GM18951 (cell line): ENCODE measurements around the gene TRIO.

Experiments
- POLR2A ChIP-seq: IDR thresholded peaks from 4 replicates; pipeline ENCODE4 v1.6.1; 2011; ENCODE audit warnings: mild to moderate bottlenecking; ENCODE audit not compliant: insufficient read length, insufficient read depth; ENCODE audit errors: extremely low read depth
- in situ Hi-C: fragments of 300-500 bp; cut with MboI; formaldehyde crosslinking; loops from one replicate; pipeline ENCODE4 v1.12.0; 2022; ENCODE audit warnings: low sequenced_read_pairs, mixed read lengths, inconsistent platforms; ENCODE audit not compliant: unreplicated experiment

TRIO gene

GRCh38 chr5:14453481-14453880 is 310.3 kb downstream of the TRIO start:
- in situ Hi-C loops: no loop called here
- no peak for TF ChIP-seq POLR2A

- no peak for TF ChIP-seq POLR2A
Observed at GRCh38 chr5:14455814-14456321, 312.7 kb downstream of the TRIO start.

GRCh38 chr5:14457476-14457875 is 314.3 kb downstream of the TRIO start:
- in situ Hi-C loops: no loop called here
- no peak for TF ChIP-seq POLR2A

More at GRCh38 chr5:14455814-14456321, 312.7 kb downstream of the TRIO start:
- in situ Hi-C loops: no loop called here

- in situ Hi-C loops: no loop called here
- TF ChIP-seq POLR2A: no peak
Observed at GRCh38 chr5:14458414-14458813, 315.3 kb downstream of the TRIO start.

GRCh38 chr5:14460844-14461398 is 317.8 kb downstream of the TRIO start:
- TF ChIP-seq POLR2A: no peak
- in situ Hi-C loops: no loop called here

- in situ Hi-C loops: no loop called here
- no peak for TF ChIP-seq POLR2A
Observed at GRCh38 chr5:14462681-14463080, 319.5 kb downstream of the TRIO start.

GRCh38 chr5:14463629-14464028 is 320.5 kb downstream of the TRIO start:
- in situ Hi-C loops: no loop called here
- no peak for TF ChIP-seq POLR2A

- in situ Hi-C loops: no loop called here
Observed at GRCh38 chr5:14464096-14464495, 321.0 kb downstream of the TRIO start.

GRCh38 chr5:14464671-14465070 is 321.5 kb downstream of the TRIO start:
- in situ Hi-C loops: no loop called here
- TF ChIP-seq POLR2A: no peak

More at GRCh38 chr5:14464096-14464495, 321.0 kb downstream of the TRIO start:
- no peak for TF ChIP-seq POLR2A

- in situ Hi-C loops: no loop called here
- TF ChIP-seq POLR2A: no peak
Observed at GRCh38 chr5:14465116-14465515, 322.0 kb downstream of the TRIO start.

- TF ChIP-seq POLR2A: no peak
- in situ Hi-C loops: no loop called here
Observed at GRCh38 chr5:14465776-14466175, 322.6 kb downstream of the TRIO start.

GRCh38 chr5:14467251-14467650 is 324.1 kb downstream of the TRIO start:
- in situ Hi-C loops: no loop called here
- no peak for TF ChIP-seq POLR2A

GRCh38 chr5:14467886-14468285 is 324.7 kb downstream of the TRIO start:
- no peak for TF ChIP-seq POLR2A
- in situ Hi-C loops: no loop called here

- in situ Hi-C loops: no loop called here
- TF ChIP-seq POLR2A: no peak
Observed at GRCh38 chr5:14469551-14470377, 326.6 kb downstream of the TRIO start.

- TF ChIP-seq POLR2A: no peak
- in situ Hi-C loops: no loop called here
Observed at GRCh38 chr5:14471507-14471906, 328.4 kb downstream of the TRIO start.
